HG02588 (cell line): ENCODE results near the gene C1orf232.

Experiments
- ATAC-seq: cut with Tn5 transposase; IDR thresholded peaks from one replicate; pipeline ENCODE4 v1.9.1; 2021; ENCODE audit warnings: mild to moderate bottlenecking, moderate library complexity; ENCODE audit not compliant: unreplicated experiment

The C1orf232 gene

DNA sequence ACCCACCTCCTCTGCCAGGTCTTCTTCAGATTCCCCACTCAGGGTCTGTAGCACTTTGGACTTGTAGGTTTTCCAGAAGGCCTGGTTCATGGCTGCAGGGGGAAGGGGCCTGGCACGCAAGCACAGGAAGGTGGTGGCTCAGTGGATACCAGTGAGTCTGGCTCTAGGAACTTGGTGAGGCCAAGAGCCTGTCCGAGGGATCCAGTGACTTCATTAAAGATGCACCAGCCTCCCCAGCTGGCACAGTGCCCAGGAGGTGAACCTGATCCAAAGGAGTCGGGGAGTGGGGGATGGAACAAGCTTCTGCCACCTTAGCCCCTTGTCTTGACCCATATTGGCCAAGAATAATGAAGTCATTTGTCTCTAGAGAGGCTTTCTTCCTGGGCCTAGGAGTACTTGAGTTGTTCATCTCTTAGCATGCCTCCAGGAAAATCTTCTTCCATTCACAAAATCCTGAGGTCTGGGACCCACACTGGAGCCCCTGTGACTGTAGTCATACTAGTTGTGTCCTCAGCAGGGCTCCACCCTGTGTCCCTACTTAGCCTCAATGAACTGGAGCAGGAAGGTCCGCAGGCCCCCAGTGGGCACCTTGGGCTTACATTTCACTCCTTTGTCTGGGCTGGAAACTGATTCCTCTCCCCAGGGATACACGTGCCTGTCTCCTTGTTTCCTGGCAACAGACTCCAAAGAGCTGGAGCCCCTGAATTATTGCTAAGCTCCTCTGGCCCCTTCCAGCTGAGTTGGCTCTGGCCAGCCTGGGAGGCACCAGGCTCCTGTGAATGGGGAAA lies at the start of gene C1orf232:
Gene C1orf232 (minus strand): TSS at position 554 of the 788 bp plus-strand sequence. CDS start 464 bp downstream, at position 90.
- no peak for ATAC-seq

DNA sequence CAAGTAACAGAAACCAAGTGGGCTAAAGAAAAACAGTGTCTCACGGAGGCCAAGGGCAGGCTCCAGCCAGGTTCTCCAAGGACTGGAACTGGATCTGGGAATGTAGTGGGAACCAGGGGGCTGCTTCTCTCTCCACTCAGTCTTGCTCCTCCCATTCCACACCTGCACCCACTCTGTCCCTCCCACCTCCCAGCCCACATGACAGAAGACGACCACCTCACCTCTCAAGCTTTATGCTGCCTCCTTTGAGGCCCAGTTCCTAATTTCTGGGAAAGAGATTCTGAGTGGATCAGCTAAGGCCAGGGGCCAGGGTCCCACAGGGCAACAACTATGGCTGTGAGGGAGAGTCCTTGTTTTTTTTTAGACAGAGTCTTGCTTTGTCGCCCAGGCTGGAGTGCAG lies 46.5 kb upstream of the C1orf232 start:
- no peak for ATAC-seq

DNA sequence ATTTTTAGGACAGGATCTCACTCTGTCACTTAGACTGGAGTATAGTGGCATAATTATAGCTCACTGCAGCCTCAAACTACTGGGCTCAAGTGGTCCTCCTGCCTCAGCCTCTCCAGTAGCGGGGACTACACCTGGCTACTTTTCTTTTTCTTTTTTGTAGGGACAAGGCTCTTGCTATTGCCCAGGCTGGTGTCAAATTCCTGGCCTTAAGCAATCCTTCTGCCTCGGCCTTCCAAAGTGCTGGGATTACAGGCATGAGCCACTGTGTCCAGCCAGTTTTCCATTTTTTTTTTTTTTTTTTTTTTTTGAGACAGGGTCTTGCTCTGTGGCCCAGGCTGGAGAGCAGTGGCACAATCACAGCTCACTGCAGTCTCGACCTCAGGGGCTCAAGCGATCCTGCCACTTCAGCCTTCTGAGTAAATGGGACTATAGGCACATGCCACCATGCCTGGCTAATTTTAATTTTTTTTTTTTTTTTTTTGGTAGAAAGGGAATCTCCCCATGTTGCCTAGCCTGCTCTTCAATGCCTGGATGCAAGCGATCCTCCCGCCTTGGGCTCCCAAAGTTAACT lies 44.7 kb upstream of the C1orf232 start:
- no peak for ATAC-seq

DNA sequence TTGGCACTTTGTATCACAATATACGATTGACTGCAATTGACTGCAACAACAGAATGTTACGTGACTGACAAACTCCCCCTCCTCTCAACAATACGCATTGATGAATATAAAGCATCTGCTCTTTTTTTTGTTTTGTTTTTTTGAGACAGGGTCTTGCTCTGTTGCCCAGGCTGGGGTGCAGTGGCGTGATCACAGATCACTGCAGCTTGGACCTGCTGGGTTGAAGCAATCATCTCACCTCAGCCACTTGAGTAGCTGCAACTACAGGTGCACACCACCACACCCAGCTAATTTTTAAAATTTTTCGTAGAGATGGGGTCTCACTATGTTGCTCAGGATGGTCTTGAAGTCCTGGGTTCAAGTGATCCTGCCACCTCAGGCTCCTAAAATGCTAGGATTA lies 44.0 kb upstream of the C1orf232 start:
- no peak for ATAC-seq

DNA sequence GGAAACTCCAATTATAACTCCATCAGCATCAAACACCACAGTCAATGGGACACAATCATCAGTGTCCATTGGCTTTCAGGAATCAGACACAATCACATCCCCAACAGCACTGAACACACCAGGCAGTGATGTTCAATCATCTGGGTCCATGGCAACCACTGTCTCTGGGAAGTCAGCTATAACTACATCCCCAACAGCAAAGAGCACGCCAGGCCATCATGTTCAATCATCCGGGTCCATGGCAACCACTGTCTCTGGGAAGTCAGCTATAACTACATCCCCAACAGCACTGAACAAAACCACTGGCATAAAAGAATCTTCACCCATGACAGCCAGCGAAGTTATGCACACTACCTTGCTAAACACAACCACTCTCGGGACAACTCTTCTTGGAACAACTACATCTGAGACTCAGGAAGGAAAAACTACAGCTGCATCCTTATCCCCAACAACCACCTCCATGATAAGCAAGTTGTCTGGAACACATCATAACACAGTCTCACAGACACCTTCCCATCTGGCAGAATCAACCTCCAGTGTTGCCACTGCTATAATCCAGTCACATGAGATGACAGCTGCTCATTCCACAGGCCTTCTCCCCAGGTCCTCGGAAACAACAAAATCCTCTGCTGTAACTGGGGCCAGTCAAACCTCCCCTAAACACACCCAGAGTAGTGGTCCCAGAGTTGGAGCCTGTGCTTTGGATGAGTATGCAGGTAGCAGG lies 41.5 kb upstream of the C1orf232 start:
- ATAC-seq, result no peak

DNA sequence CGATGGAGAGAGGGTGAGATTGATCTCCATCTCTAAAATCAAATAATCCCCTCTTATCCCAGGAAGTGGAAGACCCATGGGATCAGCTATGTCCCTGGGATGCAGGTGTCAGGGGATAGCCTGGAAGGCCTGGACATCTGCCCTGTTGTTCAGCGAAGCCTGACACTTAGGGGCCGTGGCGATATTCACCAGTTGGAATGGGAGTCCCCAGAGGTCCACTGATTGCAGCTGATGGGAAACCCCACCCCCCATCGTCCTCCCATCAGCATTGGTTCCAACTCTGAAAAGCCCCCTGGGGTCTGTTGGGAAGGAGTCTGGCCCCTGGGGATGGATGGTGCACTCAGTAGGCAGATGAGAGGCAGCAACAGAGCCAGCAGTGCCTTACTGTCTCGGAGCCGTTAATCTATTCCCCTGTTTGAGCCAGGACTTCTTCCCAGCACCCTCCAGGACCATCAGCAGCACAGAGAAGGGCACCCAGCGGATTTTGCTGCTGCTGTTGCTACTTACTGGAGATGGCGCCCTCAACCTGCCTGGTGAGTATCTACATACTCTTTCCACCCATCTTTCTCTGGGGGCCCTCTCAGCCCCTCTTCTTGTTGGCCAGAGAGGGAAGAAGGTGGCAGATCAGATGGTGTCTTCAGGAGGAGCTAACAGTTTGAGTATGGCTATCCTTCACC lies 35.0 kb upstream of the C1orf232 start:
- no peak for ATAC-seq

DNA sequence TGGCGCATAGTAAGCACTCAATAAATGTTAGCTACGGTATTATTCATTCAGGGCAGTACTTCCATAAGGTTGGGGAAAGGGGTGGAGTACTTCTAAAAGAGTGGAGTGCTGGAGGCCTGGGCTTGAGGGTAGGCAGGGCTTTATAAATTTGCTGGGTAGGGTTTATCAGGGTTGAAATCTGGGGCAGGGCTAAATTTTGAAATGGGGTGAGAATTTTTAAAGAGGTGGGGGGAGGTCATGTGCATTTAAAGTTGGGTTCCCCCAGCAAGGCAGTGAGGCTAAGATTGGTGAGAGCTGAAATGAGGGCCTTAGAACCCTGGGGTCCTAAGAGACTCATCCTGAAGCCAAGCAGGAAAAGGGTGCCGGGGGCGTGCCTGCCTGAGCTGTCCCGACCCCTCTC lies 31.6 kb upstream of the C1orf232 start:
- no peak for ATAC-seq

DNA sequence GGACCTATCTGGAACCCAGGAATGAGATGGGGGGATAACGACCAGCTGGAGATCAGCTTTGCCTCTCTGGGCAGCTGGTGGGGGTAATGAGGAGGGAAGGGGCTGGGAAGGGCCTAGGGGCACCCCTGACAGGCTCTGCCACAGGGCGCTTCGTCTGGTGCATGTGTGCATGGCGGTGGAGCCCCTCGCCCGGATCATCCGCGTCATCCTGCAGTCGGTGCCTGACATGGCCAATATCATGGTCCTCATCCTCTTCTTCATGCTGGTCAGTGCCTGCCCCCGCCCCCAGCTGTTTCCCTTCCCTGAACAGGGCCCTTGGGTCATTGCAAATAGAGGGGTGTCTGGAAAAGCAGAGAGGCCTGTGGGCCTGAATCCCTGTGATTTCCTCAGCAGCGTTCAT lies 29.1 kb upstream of the C1orf232 start:
- ATAC-seq, result no peak

DNA sequence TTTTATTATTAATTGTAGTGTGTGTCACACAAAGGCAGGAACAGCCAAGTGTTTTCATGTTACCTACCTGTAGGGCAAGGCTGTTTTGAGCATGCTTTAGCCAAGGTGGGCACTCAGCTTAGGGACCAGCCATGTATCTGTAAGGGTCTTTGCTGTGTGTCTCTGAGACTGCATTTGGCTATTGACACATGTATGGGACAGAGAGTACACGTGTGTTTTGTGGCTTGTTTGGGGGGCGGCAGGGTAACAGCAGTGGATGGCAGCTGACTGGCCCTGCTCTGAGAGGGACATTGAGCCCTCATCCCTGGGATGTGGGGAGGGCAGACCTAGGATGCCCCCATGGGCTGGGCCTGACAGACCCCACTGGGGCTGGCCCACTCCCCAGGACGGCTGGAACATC lies 28.5 kb upstream of the C1orf232 start:
- ATAC-seq, result no peak

DNA sequence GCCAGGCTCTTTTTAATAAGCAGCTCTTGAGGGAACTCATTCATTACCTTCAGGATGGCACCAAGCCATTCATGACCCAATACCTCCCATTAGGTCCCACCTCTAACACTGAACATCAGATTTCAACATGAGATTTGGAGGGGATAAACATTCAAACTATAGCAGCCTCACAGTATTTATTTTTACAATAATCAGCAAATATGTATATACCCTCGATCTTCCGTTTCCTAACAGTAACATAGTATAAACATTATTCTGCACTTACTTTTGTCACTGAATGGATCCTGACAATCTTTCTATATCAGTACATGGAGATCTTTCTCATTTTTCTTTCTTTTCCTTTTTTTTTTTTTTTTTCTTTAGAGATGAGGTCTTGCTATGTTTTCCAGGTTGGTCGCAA lies 27.0 kb upstream of the C1orf232 start:
- ATAC-seq, result no peak

DNA sequence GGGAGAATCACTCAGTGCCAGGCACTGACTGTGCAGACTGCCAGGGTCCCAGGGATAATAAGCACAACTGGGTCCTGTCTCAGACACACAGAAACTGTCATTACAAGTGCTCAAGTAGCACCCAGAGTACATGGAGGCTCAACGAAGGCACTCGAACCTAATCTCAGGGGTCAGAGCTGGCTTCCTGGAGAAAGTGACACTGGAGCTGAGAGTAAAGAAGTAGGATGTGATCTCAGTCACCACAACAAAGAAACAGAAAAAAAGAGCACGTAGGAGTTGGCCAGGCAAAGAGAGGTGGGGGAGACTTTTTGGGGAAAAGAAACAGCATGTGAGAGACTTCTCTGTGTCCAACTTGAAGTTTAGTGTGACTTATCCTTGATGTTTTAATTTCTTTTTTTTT lies 23.0 kb upstream of the C1orf232 start:
- no peak for ATAC-seq

DNA sequence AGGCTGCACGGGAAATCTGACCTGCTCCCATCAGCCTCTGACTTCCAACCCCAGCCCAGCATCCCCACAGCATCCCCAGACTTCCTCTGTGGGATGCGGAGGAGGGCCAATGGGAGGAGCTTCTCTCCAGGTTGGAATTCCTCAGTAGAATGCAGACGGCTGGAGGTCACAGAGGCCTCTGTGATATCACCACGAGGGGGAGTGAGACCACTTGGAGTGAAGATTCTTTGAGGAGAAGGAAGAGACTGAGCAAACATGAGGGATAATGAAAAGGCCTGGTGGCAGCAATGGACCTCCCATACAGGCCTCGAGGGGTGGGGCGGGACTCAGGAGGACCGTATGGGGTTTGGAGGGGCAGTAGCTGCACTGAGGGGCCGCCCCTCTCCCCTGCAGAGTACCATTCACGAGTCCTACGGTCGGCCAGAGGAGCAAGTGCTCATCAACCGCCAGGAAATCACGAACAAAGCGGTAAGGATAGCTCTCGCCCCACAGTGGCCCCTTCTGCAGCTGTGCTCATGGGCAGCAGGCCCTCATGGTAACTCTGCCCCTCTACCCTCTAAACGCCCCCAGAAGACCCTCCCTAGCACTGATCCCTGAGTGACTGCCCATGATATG lies 21.7 kb upstream of the C1orf232 start, which contains the start of gene CATSPER4:
Gene CATSPER4 (plus strand): TSS at position 230 of the 615 bp plus-strand sequence. CDS start 26 bp downstream, at position 256.
- no peak for ATAC-seq

DNA sequence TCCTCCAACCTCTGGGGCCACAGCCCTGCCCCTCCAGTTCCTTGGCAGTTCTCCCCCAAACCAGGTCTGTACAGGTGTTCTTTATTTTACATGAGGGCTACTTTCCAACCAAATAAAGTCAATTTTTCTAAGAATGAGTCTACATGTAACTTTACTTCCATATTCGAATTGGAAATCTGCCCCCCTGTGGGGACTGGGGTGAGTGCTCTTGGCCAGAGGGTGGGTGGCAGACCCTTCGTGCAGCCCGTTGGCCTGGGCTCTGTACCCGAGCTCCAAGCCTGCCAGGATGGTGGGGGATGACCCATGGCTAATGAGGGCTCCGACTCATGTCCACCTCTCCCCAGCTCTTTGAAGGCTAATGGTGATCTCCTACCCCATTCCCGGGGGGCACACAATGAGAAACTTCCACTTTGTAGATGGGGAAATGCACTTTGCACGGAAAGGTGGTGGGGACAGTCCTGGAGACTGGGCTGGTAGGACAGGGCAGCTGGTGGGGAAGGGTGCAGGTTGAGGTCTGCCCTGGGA lies 21.1 kb upstream of the C1orf232 start:
- no peak for ATAC-seq

DNA sequence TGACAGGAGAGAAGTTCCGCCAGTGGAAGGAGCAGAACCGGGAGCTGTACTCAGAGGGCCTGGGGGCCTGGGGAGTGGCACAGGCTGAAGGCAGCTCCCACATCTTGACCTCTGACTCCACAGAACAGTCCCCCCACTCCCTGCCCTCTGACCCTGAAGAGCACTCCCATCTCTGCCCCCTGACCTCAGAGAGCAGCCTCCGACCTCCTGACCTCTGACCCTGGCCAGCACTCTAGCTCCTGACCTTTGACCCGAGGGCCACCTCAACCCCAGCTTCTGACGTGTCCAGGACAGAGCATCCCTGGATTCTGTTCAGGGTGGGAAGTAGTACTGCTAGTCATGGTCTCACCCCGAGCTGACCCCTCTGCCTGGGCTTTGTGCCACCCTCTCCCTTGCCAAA lies 20.6 kb upstream of the C1orf232 start:
- no peak for ATAC-seq

DNA sequence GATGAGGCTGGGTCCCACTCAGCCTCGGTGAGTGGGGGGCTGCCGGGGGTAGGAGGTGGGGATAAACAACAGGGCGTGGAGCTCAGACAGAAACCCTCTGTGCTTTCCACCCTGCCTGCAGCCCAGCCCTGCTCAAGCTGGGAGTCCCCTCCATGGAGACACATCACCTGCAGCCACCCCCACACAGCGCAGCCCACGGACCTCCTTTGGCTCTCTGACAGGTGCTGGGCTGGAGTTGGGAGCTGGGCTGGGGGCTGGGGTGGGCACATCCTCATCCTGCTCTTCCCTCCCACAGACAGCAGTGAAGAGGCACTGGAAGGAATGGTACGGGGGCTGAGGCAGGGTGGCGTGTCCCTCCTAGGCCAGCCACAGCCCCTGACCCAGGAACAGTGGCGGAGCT lies 19.7 kb upstream of the C1orf232 start:
- ATAC-seq, result no peak

DNA sequence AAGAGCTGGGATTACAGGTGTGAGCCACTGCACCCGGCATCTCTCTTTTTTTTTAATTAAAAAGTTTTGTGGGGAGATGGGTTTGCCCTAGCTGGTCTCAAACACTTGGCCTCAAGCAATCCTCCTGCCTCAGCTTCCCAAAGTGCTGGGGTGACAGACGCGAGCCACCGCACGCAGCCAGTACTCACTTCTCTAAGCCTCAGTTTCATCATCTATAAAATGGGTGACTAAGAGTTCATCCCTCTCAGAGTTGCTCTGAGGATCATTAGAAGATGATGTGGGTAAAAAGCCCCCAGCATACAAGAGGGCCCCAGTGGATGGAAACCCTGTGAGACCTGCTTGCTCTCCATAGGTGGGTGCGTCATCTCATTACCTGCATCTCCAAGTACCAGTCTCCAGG lies 19.1 kb upstream of the C1orf232 start:
- no peak for ATAC-seq

DNA sequence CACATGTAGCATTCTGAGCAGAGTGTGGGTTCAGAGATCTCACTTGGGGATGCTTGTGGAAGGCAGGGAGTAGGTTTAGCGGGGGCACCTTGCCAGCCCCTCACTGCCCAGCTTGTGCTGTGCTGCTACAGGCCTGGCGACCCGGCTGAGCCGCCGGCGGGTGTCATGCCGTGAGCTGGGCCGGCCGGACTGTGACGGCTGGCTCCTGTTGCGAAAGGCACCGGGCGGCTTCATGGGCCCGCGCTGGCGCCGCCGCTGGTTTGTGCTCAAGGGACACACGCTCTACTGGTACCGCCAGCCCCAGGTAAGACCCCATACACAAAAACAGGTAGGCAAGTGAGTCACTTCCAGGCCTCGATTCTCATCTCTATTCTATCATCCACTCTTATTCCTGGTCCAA lies 16.1 kb upstream of the C1orf232 start:
- no peak for ATAC-seq

DNA sequence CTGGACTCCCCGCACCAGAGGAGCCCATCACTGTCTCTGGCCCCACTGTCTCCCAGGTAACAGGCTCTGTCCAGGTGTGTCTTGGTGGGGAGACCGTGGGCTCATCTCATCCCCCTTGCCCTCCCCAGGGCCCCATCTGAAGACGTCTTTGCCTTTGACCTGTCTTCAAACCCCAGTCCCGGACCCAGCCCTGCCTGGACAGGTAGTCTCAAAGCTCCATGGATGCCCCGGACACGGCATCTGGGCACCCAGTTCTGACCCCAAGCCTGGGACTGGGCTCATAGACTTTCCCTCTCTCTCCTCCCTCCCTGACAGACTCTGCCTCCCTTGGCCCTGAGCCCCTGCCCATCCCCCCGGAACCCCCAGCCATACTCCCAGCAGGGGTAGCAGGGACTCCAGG lies 15.3 kb upstream of the C1orf232 start:
- no peak for ATAC-seq

DNA sequence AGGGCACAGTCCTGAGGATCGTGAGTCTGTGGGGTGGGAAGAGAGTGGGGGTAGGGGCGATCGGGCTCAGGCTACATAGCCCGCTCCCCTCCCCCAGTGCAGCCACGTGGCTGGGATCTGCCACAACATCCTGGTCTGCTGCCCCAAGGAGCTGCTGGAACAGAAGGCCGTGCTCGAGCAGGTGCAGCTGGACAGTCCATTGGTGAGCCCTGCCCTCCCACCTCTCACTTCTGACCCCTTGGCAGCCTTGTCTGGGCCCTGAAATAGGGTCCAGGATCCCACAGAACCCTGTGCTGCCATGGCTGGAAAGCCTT lies 13.6 kb upstream of the C1orf232 start:
- no peak for ATAC-seq

DNA sequence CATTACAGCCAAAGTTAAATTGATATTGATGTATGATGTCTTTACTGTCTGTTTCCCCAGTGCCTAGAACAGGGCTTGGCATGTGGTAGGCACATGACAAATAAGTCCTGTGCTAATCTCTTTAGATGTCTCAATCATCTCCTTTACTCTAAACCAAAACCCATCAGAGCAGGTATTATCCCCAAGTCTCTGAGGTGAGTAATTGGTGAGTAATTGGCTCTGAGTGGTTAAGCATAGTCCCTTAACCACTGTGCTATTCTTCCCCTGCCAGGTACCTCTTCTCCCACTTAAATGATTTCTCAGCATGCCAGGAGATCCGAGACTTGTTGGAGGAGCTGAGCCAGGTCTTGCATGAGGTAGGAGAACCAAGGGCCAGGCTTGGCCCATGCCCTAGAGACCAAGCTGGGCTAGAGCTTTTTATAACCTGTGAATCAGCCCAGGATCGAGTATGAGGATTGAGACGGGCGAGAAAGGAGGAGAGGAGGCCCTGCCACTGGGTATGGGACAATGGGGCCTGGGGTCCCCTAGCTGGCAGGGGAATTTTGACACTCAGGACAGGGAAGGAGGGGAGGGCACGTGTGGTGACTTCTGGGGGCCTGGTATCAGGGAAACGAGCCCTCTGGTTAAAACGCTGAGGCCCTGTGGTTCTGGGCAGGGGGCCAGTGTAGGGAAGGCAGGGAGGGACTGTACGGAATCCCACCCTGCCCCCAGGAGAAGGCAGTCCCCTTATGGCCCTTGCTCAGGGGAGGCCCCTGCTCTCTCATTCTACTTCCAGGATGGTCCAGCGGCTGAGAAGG lies 13.0 kb upstream of the C1orf232 start:
- no peak for ATAC-seq
